AG04449 (cell line): ENCODE results near the gene GABARAP.

Source experiments
- CTCF ChIA-PET: fragments of 350-600 bp; formaldehyde crosslinking; extraction: SDS; loops from one replicate; lab custom pipeline; 2021; ENCODE audit warnings: antibody characterized with exemption; lab: Yijun Ruan, JAX
- POLR2A ChIA-PET: fragments of 400-600, 350-600 bp; formaldehyde crosslinking; extraction: SDS; loops from one replicate; lab custom pipeline; 2020; ENCODE audit warnings: antibody characterized with exemption, inconsistent platforms; lab: Yijun Ruan, JAX
- DNase-seq: peaks from one replicate; pipeline ENCODE4 v3.0.0-alpha.2; 2010; ENCODE audit warnings: low read depth, low spot score
- H3K4me3 ChIP-seq: 2 replicates; pipeline ENCODE4 v1.5.1; 2011; ENCODE audit warnings: low read depth, mild to moderate bottlenecking, control low read depth, low read length
- TF ChIP-seq, protein P1 (sequence below): IDR thresholded peaks from one replicate; pipeline ENCODE4 v1.5.1; 2011; ENCODE audit warnings: mild to moderate bottlenecking, moderate library complexity, low read length, control low read depth, inconsistent platforms; ENCODE audit not compliant: insufficient read depth; ENCODE audit errors: missing control alignments

GABARAP gene

DNA sequence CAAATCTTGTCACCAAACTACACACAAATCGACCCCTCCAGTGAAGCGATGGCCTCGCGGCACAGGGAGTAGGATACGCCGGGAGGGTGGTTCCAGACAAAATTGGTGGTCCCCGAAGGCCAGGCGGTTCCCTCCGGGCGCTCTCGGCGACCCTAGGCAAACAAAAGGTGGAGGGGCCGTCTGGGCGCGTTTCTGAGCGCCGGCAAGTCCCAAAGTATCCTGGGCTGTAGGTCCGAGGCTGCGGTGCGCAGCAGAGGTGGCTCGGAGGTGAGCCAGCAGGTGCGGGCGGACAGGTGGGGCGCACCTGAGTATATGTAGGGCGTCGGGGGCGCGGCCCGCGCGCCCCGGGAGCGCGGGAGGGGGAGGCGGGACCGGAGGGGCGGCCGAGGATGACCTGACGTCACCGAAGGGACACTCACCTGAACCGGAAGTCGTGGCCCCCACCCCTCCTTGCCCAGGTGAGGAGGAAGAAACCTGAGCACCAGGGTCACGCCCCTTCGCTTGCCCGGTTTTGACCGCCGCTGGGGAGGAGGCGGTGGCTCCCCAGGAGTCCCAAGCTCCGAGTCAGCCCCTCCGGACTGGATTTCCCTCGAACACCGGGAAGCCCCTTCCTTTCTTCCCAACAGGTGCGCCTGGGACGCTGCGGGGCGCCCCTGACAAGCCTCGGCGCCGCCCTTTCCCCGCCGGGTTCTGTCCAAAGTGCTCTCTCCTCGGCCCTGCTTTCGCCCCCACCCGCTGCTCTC is 20.1 kb upstream of the GABARAP start, which contains the start of gene CLDN7:
TSS of gene CLDN7 (minus strand) at position 287 of the 743 bp plus-strand sequence. CDS start 435 bp downstream, outside the sequence.
- TF ChIP-seq, protein P1, sequence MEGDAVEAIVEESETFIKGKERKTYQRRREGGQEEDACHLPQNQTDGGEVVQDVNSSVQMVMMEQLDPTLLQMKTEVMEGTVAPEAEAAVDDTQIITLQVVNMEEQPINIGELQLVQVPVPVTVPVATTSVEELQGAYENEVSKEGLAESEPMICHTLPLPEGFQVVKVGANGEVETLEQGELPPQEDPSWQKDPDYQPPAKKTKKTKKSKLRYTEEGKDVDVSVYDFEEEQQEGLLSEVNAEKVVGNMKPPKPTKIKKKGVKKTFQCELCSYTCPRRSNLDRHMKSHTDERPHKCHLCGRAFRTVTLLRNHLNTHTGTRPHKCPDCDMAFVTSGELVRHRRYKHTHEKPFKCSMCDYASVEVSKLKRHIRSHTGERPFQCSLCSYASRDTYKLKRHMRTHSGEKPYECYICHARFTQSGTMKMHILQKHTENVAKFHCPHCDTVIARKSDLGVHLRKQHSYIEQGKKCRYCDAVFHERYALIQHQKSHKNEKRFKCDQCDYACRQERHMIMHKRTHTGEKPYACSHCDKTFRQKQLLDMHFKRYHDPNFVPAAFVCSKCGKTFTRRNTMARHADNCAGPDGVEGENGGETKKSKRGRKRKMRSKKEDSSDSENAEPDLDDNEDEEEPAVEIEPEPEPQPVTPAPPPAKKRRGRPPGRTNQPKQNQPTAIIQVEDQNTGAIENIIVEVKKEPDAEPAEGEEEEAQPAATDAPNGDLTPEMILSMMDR, result no peak
- peak within 1 kb of the TSS; percentile 48 for H3K4me3 ChIP-seq
- DNase-seq, result no peak
- POLR2A ChIA-PET, result no interaction called here
- CTCF ChIA-PET, result no interaction called here

DNA sequence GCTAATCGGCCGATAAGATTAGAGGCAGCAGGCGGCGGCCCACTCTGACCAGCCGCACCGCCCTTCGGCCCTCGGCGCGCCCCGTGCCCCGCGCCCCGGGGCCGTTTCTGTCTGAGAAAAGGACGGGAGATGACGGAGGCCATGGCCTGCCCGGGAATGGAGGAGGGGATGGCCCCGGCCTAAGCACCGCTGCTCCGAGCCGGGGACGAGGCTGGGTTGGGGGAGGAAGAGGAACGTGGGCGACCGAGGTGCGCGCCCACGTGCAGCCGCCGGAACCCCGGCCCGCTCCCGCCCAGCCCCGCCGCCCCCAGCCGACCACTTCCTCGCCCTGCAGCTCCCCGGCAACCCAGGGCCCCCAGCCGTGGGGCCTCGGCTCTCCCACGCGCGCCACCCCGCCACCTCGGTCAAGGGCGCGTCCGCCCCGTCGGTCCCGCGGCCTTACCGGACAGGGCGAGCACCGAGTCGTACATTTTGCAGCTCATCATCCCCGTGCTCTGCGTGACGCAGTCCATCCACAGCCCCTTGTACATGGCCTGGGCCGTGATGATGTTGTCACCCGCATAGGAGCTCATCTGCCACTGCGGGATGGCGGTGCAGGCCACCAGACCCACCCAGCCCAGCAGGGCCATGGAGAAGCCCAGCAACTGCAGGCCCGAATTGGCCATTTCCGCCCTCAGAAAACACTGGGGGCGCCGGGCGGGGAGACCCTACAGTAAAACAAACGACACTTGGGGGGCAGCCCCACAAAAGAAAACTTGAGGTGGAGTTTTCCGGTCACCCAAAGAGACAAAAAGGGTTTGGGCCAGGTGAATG is 19.3 kb upstream of the GABARAP start:
- TF ChIP-seq, protein P1, result no peak
- ChIA-PET CTCF (no interaction called here), POLR2A (interaction anchor here (0.6 kb wide), 1 partner anchor 143 kb away, joined by 4 read pairs; no protein-coding TSS in a partner anchor)
- H3K4me3 ChIP-seq, result peak overlapping the region; percentile 48
- no peak for DNase-seq

DNA sequence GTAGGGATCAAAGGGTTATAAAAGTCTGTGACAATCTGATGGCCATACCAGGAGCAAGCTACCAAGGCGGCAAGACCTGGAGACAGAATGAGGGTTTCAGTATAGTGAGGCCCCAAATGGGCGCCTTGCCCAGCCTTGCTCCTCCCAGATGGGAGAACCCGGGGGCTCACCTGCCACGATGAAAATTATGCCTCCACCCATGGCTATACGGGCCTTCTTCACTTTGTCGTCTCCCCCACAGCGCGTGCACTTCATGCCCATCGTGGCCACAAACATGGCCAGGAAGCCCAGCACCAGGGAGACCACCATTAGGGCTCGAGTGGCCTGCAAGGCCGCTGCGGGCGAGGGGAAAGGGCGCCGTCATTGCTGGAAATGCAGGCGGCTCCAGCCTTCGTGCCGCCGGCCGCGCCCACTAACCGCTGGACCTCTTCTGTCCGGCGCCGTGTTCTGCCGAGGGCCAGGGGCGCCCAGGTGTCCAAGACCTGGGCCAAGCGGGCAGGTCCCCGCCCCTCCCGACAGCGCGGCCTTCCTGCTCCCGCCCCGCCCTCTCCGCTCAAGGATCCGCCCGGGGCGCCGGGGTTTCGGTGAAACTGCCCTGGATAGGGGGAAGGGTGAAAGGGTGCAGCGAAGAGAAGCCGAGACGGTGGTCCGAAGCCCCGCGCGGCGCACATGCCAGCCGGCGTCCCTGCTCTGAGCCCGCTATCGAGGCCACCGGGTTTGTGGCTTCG is 18.6 kb upstream of the GABARAP start:
- no peak for DNase-seq
- TF ChIP-seq, protein P1, result no peak
- CTCF ChIA-PET, result interaction anchor here (2.2 to 3.3 kb wide), 3 partner anchors 19 to 300 kb away, joined by 7 to 13 read pairs (median 8); no protein-coding TSS in a partner anchor
- POLR2A ChIA-PET, result interaction anchor here (0.6 to 1.1 kb wide), 2 partner anchors 69 to 144 kb away, joined by 4 to 5 read pairs; partner anchors contain the start of gene NEURL4
- peak overlapping the region; percentile 48 for H3K4me3 ChIP-seq

DNA sequence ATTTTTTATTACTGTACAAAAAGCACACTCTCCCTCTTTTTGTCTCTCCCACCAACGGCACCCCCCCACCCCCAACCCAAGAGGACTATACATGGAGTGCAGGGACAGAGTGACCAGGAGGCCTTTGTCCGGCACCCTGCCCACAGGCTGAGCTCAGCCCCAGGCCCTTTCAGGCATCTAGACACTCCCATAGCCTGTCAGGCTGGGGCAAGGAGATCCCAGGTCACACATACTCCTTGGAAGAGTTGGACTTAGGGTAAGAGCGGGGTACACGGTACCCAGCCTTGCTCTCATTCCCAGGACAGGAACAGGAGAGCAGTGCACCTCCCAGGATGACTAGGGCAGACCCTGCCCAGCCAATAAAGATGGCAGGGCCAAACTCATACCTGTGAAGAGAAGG is 17.9 kb upstream of the GABARAP start:
- ChIA-PET POLR2A (interaction anchor here (1.1 to 1.2 kb wide), 2 partner anchors 21 to 69 kb away, joined by 3 to 5 read pairs; partner anchors contain the start of genes NEURL4 and SLC2A4), CTCF (interaction anchor here (1.2 to 3.3 kb wide), 4 partner anchors 20 to 301 kb away, joined by 3 to 13 read pairs (median 8); no protein-coding TSS in a partner anchor)
- TF ChIP-seq, protein P1, result no peak
- H3K4me3 ChIP-seq, result no peak overlapping the region
- DNase-seq, result no peak

- ChIA-PET POLR2A (interaction anchor here (0.5 to 1.2 kb wide), 3 partner anchors 22 to 70 kb away, joined by 3 to 5 read pairs (median 3); partner anchors contain the start of genes NEURL4 and SLC2A4), CTCF (interaction anchor here (1.2 to 3.3 kb wide), 4 partner anchors 21 to 301 kb away, joined by 3 to 13 read pairs (median 8); no protein-coding TSS in a partner anchor)
- no peak for DNase-seq
- H3K4me3 ChIP-seq, result no peak overlapping the region
- TF ChIP-seq, protein P1, result no peak
Measured at GRCh38 chr17:7259555-7259889, 17.3 kb upstream of the GABARAP start.
